ENCODE measurements around the gene NUMA1. TPM values are rescaled to one million over a fixed set of nuclear protein-coding genes. Genes with fewer than 3 reads are reported as not detected.

The NUMA1 gene
- total RNA-seq, 2 donors from 2014 or later, result 102 to 130 TPM

DNA sequence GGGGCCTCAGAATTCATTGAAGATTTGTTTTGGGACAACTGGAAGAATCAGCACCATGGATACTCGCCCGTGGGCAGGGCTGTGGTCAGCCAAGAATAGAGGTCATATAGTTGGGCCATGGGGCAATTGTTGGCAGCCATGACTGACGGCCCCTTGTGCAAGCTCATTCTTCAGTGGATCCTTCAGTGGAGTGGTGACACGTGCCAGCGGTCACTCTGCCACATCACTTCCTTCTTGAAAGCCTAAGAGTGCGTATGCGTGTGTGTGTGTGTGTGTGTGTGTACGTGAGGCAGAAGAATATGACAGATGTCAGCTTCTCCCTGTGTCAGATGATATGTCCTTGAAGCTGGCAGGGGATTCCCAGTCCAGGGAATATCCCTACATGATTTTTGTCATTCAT is 83.4 kb downstream of the NUMA1 start:
- DNase-seq (ENCODE audit: low spot score), result peak; percentile 77
- peak overlapping the region in 1 of 2 donors; percentile 57 for H3K27ac ChIP-seq
- H3K4me3 ChIP-seq, result no peak overlapping the region
- no peaks in the 10 kb centered on the region for H3K9me3 ChIP-seq
- peaks cover under 1% of the 10 kb centered on the region for H3K36me3 ChIP-seq
- no peaks in the 10 kb centered on the region for H3K27me3 ChIP-seq
- peaks cover 0 to 31% of the 10 kb centered on the region in 2 donors for H3K4me1 ChIP-seq
- TF ChIP-seq, protein P1, sequence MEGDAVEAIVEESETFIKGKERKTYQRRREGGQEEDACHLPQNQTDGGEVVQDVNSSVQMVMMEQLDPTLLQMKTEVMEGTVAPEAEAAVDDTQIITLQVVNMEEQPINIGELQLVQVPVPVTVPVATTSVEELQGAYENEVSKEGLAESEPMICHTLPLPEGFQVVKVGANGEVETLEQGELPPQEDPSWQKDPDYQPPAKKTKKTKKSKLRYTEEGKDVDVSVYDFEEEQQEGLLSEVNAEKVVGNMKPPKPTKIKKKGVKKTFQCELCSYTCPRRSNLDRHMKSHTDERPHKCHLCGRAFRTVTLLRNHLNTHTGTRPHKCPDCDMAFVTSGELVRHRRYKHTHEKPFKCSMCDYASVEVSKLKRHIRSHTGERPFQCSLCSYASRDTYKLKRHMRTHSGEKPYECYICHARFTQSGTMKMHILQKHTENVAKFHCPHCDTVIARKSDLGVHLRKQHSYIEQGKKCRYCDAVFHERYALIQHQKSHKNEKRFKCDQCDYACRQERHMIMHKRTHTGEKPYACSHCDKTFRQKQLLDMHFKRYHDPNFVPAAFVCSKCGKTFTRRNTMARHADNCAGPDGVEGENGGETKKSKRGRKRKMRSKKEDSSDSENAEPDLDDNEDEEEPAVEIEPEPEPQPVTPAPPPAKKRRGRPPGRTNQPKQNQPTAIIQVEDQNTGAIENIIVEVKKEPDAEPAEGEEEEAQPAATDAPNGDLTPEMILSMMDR (IDR thresholded peaks at IDR 0.05), result no peak

DNA sequence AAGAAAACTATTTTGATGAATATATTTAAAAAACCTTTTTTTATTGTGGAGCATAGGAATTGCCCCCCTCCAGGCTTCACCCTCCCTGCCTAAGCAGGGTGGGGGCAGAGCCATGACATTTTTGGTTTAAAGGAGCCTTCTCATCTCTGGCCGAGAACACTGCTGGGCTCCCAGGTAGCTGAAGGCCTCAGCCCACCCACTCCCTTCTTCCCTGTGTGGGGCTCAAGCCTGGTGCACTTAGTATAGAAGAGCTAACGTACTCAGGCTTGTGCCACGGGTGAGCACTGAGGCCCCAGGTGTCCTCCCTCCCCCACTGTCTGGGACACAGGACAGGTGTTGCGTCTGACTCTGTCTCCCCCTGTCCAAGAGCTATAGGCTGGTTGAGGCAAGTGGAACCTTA is 83.8 kb downstream of the NUMA1 start:
- no peak for DNase-seq (ENCODE audit: low spot score)
- no peaks in the 10 kb centered on the region for H3K36me3 ChIP-seq
- H3K27me3 ChIP-seq, result no peaks in the 10 kb centered on the region
- H3K9me3 ChIP-seq, result no peaks in the 10 kb centered on the region
- no peak overlapping the region for H3K4me3 ChIP-seq
- H3K4me1 ChIP-seq, result peaks cover 0 to 31% of the 10 kb centered on the region in 2 donors
- TF ChIP-seq, protein P1 (IDR thresholded peaks at IDR 0.05), result no peak
- H3K27ac ChIP-seq, result no peak overlapping the region

DNA sequence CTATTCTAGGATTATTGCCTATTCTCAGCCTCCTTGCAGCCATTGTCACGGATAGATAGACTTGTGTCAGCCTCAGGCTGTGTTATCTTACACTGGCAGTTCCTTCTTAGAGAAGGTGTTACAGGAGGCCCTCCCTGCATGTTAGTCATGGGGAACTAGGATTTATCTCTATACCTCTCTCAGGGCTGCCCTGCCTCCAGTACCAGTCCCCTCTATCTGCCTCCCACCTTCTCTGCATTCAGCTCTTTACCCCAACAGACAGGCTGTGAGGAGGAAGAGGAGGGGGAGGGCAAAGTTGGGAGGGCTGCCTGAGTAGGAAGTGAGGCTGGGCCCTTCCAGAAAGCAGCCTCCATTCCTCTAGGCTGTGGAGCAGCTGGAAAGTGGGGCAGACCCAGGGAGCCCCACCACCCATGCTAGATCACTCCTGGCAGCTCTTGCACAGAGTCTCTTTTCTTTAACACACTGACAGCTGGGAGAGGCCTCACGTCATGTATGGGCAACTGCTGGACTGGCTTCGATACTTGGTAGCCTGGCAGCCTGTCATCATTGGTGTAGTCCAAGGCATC is 84.5 kb downstream of the NUMA1 start:
- Histone ChIP-seq H3K27me3 (no peaks in the 10 kb centered on the region), H3K9me3 (no peaks in the 10 kb centered on the region), H3K4me1 (peaks cover 0 to 31% of the 10 kb centered on the region in 2 donors), H3K27ac (no peak overlapping the region), H3K4me3 (no peak overlapping the region), H3K36me3 (peaks cover 2% of the 10 kb centered on the region)
- no peak for DNase-seq (ENCODE audit: low spot score)
- TF ChIP-seq, protein P1 (IDR thresholded peaks at IDR 0.05), result no peak

DNA sequence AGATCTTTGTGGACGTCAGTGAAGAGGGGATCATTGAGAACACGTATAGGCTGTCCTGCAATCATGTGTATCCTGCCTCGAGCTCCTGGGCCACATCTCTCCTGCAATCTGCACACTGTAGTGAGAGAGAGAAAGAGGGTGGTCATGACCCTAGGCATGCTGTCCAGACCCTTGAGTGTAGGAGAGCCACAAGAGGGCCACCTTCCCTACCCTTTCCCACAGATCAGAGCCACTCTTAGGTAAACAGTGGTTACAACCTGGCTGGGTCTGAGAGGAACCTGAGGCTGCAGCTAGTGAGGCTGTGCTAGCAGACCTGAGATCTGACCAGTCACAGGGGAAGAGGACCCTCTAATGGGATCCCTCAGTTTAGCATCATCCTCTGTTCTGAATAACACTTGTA is 85.6 kb downstream of the NUMA1 start:
- H3K4me1 ChIP-seq, result peaks cover 0 to 21% of the 10 kb centered on the region in 2 donors
- peaks cover 4% of the 10 kb centered on the region for H3K36me3 ChIP-seq
- H3K9me3 ChIP-seq, result no peaks in the 10 kb centered on the region
- no peaks in the 10 kb centered on the region for H3K27me3 ChIP-seq
- DNase-seq (ENCODE audit: low spot score), result no peak
- no peak overlapping the region for H3K27ac ChIP-seq
- TF ChIP-seq, protein P1 (IDR thresholded peaks at IDR 0.05), result no peak
- no peak overlapping the region for H3K4me3 ChIP-seq

DNA sequence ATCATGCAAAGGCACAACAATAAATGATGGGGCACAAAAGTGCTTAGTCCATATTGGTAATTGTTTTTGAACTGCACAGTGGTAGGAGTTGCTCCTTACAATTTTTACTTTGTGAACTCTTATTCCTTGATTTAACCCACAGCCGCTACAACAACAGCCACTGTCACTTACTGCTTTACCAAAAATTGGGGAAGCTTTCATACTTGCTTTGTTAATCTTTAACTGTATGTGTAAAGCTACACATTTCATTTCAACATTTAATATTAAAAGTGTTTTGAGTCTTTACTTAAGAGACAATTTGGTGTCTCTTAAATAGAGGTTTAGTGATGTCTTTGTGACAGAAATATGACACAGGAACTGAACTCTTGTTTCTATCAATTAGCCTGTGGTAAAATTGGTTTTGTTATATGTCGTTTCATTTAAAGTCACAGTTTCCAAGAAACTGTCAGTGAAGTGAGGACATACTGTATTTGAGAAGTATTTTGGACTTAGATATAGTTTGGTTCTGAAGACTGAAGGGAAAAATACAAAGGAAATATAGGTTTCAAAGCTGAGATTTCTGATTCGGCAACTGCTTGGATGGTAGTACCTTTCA is 88.1 kb downstream of the NUMA1 start:
- H3K36me3 ChIP-seq, result peaks cover 4% of the 10 kb centered on the region
- H3K27me3 ChIP-seq, result no peaks in the 10 kb centered on the region
- TF ChIP-seq, protein P1 (IDR thresholded peaks at IDR 0.05), result no peak

DNA sequence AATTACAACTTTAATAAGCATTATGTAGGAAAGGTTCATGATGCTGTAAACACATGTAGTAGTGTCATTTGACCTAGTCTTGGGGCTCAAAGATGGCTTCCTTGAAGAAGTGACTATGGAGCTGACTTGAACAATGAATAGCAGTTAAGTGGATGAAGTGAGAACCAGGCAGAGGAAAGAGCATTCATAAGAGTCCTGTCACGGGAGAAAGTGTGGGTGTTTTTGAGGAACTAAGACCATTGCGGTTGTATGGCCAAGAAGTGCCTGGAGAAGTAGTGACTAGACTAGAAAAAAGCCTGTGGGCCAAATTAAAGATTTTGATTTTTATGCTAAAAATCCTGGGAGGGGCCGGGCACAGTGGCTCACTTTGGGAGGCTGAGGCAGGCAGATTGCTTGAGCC is 88.8 kb downstream of the NUMA1 start:
- peaks cover 0 to 4% of the 10 kb centered on the region in 2 donors for H3K4me1 ChIP-seq
- H3K9me3 ChIP-seq, result no peaks in the 10 kb centered on the region
- no peaks in the 10 kb centered on the region for H3K27me3 ChIP-seq
- H3K27ac ChIP-seq, result no peak overlapping the region
- no peak for DNase-seq (ENCODE audit: low spot score)
- H3K36me3 ChIP-seq, result peaks cover 4% of the 10 kb centered on the region
- TF ChIP-seq, protein P1 (IDR thresholded peaks at IDR 0.05), result no peak
- no peak overlapping the region for H3K4me3 ChIP-seq

More for the DNA sequence above, 88.1 kb downstream of the NUMA1 start:
- Histone ChIP-seq H3K9me3 (no peaks in the 10 kb centered on the region), H3K4me1 (peaks cover 0 to 5% of the 10 kb centered on the region in 2 donors), H3K4me3 (no peak overlapping the region), H3K27ac (no peak overlapping the region)
- DNase-seq (ENCODE audit: low spot score), result no peak

Measured in right atrium auricular region (tissue), 2 donors.